ENCODE results near the gene RPP30. TPM values are rescaled to one million over a fixed set of nuclear protein-coding genes. Genes with fewer than 3 reads are reported as not detected.

RPP30 gene
- total and polyA plus RNA-seq, 9 of the 15 experiments (the other 6 are each of a cell fraction or from before 2014, with no cell fraction given): 37.3 to 170 (median 69.1) TPM

DNA sequence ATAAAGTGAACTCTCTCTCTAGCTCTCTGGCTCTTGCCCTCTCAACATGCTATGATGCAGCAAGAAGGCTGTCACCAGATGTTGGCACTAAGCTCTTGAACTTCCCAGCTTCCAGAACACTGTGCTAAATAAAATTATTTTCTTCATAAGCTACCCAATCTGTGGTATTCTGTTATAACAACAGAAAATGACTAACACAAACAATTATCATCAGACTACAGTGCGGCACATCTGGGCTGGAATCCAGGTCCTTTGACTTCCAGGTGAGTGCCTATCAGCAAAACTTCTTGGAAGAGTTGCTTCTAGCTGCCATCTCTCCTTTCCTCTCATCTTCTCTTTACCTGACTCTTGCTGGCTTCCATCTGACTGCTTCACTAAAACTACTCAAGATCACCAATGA, 34.3 kb upstream of the RPP30 start:
- H3K9ac ChIP-seq (ENCODE audit: insufficient read depth in 1 of 2, low read depth in 2 of 2, low read length in 2 of 2): no peak overlapping the region
- H4K20me1 ChIP-seq (replicated peaks; ENCODE audit: control insufficient read depth, insufficient read depth, low read length): no peaks in the 10 kb centered on the region
- DNase-seq (ENCODE audit: extremely low read depth in 1 of 4, low spot score in 3 of 4) (no peak), ATAC-seq (no peak), FAIRE-seq (no peak)
- intact Hi-C loops (cut with micrococcal nuclease) (no loop called here), in situ Hi-C loops (cut with MboI) (no loop called here)
- no peaks in the 10 kb centered on the region for H3K36me3 ChIP-seq (ENCODE audit: control insufficient read depth, insufficient read depth, low read length)
- no peaks in the 10 kb centered on the region for H3K9me3 ChIP-seq (replicated peaks; ENCODE audit: control insufficient read depth, insufficient read depth, low read depth, low read length)
- no peak overlapping the region for H3K4me2 ChIP-seq (ENCODE audit: insufficient read depth, low read length)
- no peaks in the 10 kb centered on the region for H3K27me3 ChIP-seq (ENCODE audit: control insufficient read depth in 2 of 2, insufficient read depth in 2 of 2, low read length in 2 of 2)
- no peaks in the 10 kb centered on the region for H3K79me2 ChIP-seq (ENCODE audit: control insufficient read depth, insufficient read depth, low read length)
- CTCF ChIA-PET (ENCODE audit: low intra/inter-chr PET ratio): no interaction called here
- POLR2A ChIA-PET: interaction anchor here (0.7 kb wide), 1 partner anchor 1984 kb away, joined by 3 read pairs; no protein-coding TSS in a partner anchor
- no peaks in the 10 kb centered on the region for H3K4me1 ChIP-seq (replicated peaks in 1 of 2; ENCODE audit: control insufficient read depth in 2 of 2, insufficient read depth in 2 of 2, low read length in 2 of 2)
- no peak overlapping the region for H2AFZ ChIP-seq (ENCODE audit: low read depth, low read length)
- TF ChIP-seq ZNF75A (CRISPR knock-in tag; IDR thresholded peaks at IDR 0.05): no peak
- TF ChIP-seq PPARD (CRISPR knock-in tag; IDR thresholded peaks at IDR 0.05): no peak
- H3K4me3 ChIP-seq: no peak overlapping the region
- H3K9me1 ChIP-seq (ENCODE audit: control insufficient read depth, insufficient read depth, low read length): no peaks in the 10 kb centered on the region
- 0% methylated on average over 1 of the region's 1 CpG for WGBS (ENCODE audit: insufficient coverage, low coverage, missing lambda C conversion rate)
- no TSS peak for BruUV-seq (replicated peaks)
- no peak overlapping the region for H3K27ac ChIP-seq (ENCODE audit: extremely low read depth, low read depth, low read length)

GRCh38 chr10:90842725-90843124, 29.0 kb upstream of the RPP30 start:
- ChIA-PET CTCF (ENCODE audit: low intra/inter-chr PET ratio) (no interaction called here), POLR2A (no interaction called here)
- Histone ChIP-seq H3K4me1 (replicated peaks in 1 of 2; ENCODE audit: control insufficient read depth in 2 of 2, insufficient read depth in 2 of 2, low read length in 2 of 2) (no peaks in the 10 kb centered on the region), H3K9me1 (ENCODE audit: control insufficient read depth, insufficient read depth, low read length) (no peaks in the 10 kb centered on the region), H3K27me3 (ENCODE audit: control insufficient read depth in 2 of 2, insufficient read depth in 2 of 2, low read length in 2 of 2) (no peaks in the 10 kb centered on the region), H3K27ac (ENCODE audit: extremely low read depth, low read depth, low read length) (no peak overlapping the region), H3K79me2 (ENCODE audit: control insufficient read depth, insufficient read depth, low read length) (no peaks in the 10 kb centered on the region), H2AFZ (ENCODE audit: low read depth, low read length) (no peak overlapping the region), H4K20me1 (replicated peaks; ENCODE audit: control insufficient read depth, insufficient read depth, low read length) (no peaks in the 10 kb centered on the region), H3K4me3 (no peak overlapping the region), H3K4me2 (ENCODE audit: insufficient read depth, low read length) (no peak overlapping the region), H3K9me3 (replicated peaks; ENCODE audit: control insufficient read depth, insufficient read depth, low read depth, low read length) (no peaks in the 10 kb centered on the region), H3K9ac (ENCODE audit: insufficient read depth in 1 of 2, low read depth in 2 of 2, low read length in 2 of 2) (no peak overlapping the region), H3K36me3 (ENCODE audit: control insufficient read depth, insufficient read depth, low read length) (no peaks in the 10 kb centered on the region)
- no peak for TF ChIP-seq ZNF511 (CRISPR knock-in tag; IDR thresholded peaks at IDR 0.05)
- TF ChIP-seq TEAD4 (IDR thresholded peaks at IDR 0.05; ENCODE audit: low read length): no peak
- no peak for TF ChIP-seq TEAD4 (CRISPR knock-in tag; IDR thresholded peaks at IDR 0.05; ENCODE audit: borderline replicate concordance)
- TF ChIP-seq GABPB2 (CRISPR knock-in tag; conservative IDR thresholded peaks at IDR 0.05): no peak
- no peak for TF ChIP-seq ZNF197 (CRISPR knock-in tag; IDR thresholded peaks at IDR 0.05; ENCODE audit: low read depth)
- TF ChIP-seq ARID3A (IDR thresholded peaks at IDR 0.05; ENCODE audit: borderline replicate concordance, low read depth, low read length): no peak
- no TSS peak for BruUV-seq (replicated peaks)
- intact Hi-C loops (cut with micrococcal nuclease) (no loop called here), in situ Hi-C loops (cut with MboI) (no loop called here)
- DNase-seq (ENCODE audit: extremely low read depth in 1 of 4, low spot score in 3 of 4) (no peak), ATAC-seq (no peak), FAIRE-seq (no peak)
- WGBS (ENCODE audit: insufficient coverage, low coverage, missing lambda C conversion rate): 0% methylated on average over 1 of the region's 1 CpG

Measured in K562 (cell line).